PC-9 (cell line): ENCODE data around the gene MYD88. TPM values are rescaled to one million over a fixed set of nuclear protein-coding genes. Genes with fewer than 3 reads are reported as not detected.
A peak's percentile ranks its signal among the peaks of the same experiment; 100 is the strongest.

Experiments used
- BruUV-seq: library from RNA; stranded (reverse); fragments of 400-500 nt; replicated peaks from 2 replicates; lab custom pipeline; 2021; lab: Mats Ljungman, UMichigan
- CTCF ChIA-PET: fragments of 300-600 bp; sonication (Branson Sonifier 250); formaldehyde crosslinking; loops from one replicate; lab custom pipeline; 2022; ENCODE audit warnings: antibody characterized with exemption; lab: Charles Lee
- POLR2A ChIA-PET: fragments of 300-600 bp; sonication (Branson Sonifier 250); formaldehyde crosslinking; loops from one replicate; lab custom pipeline; 2022; ENCODE audit warnings: antibody characterized with exemption; ENCODE audit not compliant: unreplicated experiment; lab: Charles Lee
- DNase-seq, 2 experiments: peaks; one replicate each; pipeline versions ENCODE4 v3.0.0 to v3.0.0-alpha.2; 2015 to 2022; ENCODE audit warnings: mixed read lengths in 1 of 2
- H2AFZ ChIP-seq: fragments of 200-600 bp; sonication (generic); 2 replicates; pipeline ENCODE4 v1.8.1; 2017; ENCODE audit warnings: antibody characterized with exemption
- H3F3A ChIP-seq: fragments of 200-600 bp; sonication (generic); 2 replicates; pipeline ENCODE4 v1.8.1; 2017; ENCODE audit warnings: antibody characterized with exemption, mild to moderate bottlenecking, low read depth; ENCODE audit not compliant: insufficient read depth
- H3K27ac ChIP-seq: fragments of 200-600 bp; sonication (generic); 2 replicates; pipeline ENCODE4 v1.6.1; 2016; ENCODE audit warnings: mixed run types
- H3K27me3 ChIP-seq: fragments of 200-600 bp; sonication (generic); 2 replicates; pipeline ENCODE4 v1.6.1; 2016; ENCODE audit warnings: low read depth, mixed run types; ENCODE audit not compliant: insufficient read depth
- H3K36me3 ChIP-seq: fragments of 200-600 bp; sonication (generic); 2 replicates; pipeline ENCODE4 v1.6.1; 2016; ENCODE audit warnings: low read depth, mixed run types
- H3K4me1 ChIP-seq: fragments of 200-600 bp; sonication (generic); replicated peaks from 2 replicates; pipeline ENCODE4 v1.6.1; 2016; ENCODE audit warnings: mixed run types; ENCODE audit not compliant: insufficient read depth
- H3K4me2 ChIP-seq: fragments of 200-600 bp; sonication (generic); 2 replicates; pipeline ENCODE4 v1.6.1; 2017; ENCODE audit warnings: mixed run types
- H3K4me3 ChIP-seq: fragments of 200-600 bp; sonication (generic); 2 replicates; pipeline ENCODE4 v1.6.1; 2016; ENCODE audit warnings: mixed run types
- H3K79me2 ChIP-seq: fragments of 200-600 bp; sonication (generic); 2 replicates; pipeline ENCODE4 v1.6.1; 2017; ENCODE audit warnings: low read depth, mixed run types
- H3K9me2 ChIP-seq: fragments of 200-600 bp; sonication (generic); 2 replicates; pipeline ENCODE4 v1.8.1; 2017; ENCODE audit warnings: mild to moderate bottlenecking; ENCODE audit not compliant: insufficient read depth
- H3K9me3 ChIP-seq: fragments of 200-600 bp; sonication (generic); 2 replicates; pipeline ENCODE4 v1.8.1; 2016; ENCODE audit warnings: low read depth; ENCODE audit not compliant: insufficient read depth
- H4K20me1 ChIP-seq: fragments of 200-600 bp; sonication (generic); 2 replicates; pipeline ENCODE4 v1.8.1; 2017; ENCODE audit not compliant: insufficient read depth
- CTCF ChIP-seq: fragments of 200-600 bp; sonication (generic); conservative IDR thresholded peaks from 2 replicates; pipeline ENCODE4 v1.6.1; 2017; ENCODE audit warnings: mixed run types, antibody characterized with exemption, mild to moderate bottlenecking, moderate library complexity
- EZH2 ChIP-seq: fragments of 200-600 bp; sonication (generic); IDR thresholded peaks from 2 replicates; pipeline ENCODE4 v1.8.0; 2017; ENCODE audit warnings: antibody characterized with exemption, low read depth
- intact Hi-C: fragments of 100-400 bp; cut with micrococcal nuclease; formaldehyde crosslinking; loops from one replicate; pipeline ENCODE4 v1.10.0; 2022; ENCODE audit not compliant: unreplicated experiment
- total RNA-seq: library from RNA; stranded (reverse); gene quantifications from 2 replicates; pipeline ENCODE4 v1.2.3, GENCODE V29; 2021

MYD88 gene
- total RNA-seq, 1 experiment from 2014 or later = 25.0 TPM

- ChIA-PET POLR2A (interaction anchor here (0.6 kb wide), 1 partner anchor 21 kb away, joined by 4 read pairs; no protein-coding TSS in a partner anchor), CTCF (interaction anchor here (1.5 kb wide), 1 partner anchor 116 kb away, joined by 7 read pairs; no protein-coding TSS in a partner anchor)
- no TSS peak for BruUV-seq
- no peaks in the 10 kb centered on the region for H3K36me3 ChIP-seq
- TF ChIP-seq EZH2 = no peak
- no peak for TF ChIP-seq CTCF
- intact Hi-C loops = loop anchor here (2.0 to 5.0 kb wide), 3 partner anchors 112 to 260 kb away; partner anchors contain the start of gene XYLB
- no peaks in the 10 kb centered on the region for H3K27me3 ChIP-seq
- H3K4me1 ChIP-seq = no peaks in the 10 kb centered on the region
- no peaks in the 10 kb centered on the region for H3K9me2 ChIP-seq
- no peaks in the 10 kb centered on the region for H4K20me1 ChIP-seq
- DNase-seq = no peak
- H3F3A ChIP-seq = no peaks in the 10 kb centered on the region
- H3K4me3 ChIP-seq = no peak overlapping the region
- no peak overlapping the region for H3K27ac ChIP-seq
- no peaks in the 10 kb centered on the region for H3K9me3 ChIP-seq
- no peak overlapping the region for H3K4me2 ChIP-seq
- H2AFZ ChIP-seq = no peak overlapping the region
- no peaks in the 10 kb centered on the region for H3K79me2 ChIP-seq
These were observed 21.2 kb upstream of the MYD88 start for GRCh38 chr3:38117163-38117716.

- Histone ChIP-seq H3K4me1 (no peaks in the 10 kb centered on the region), H3K79me2 (no peaks in the 10 kb centered on the region), H3K4me2 (no peak overlapping the region), H3F3A (no peaks in the 10 kb centered on the region), H4K20me1 (no peaks in the 10 kb centered on the region), H2AFZ (no peak overlapping the region), H3K27me3 (no peaks in the 10 kb centered on the region), H3K36me3 (no peaks in the 10 kb centered on the region), H3K9me3 (no peaks in the 10 kb centered on the region), H3K9me2 (no peaks in the 10 kb centered on the region), H3K27ac (no peak overlapping the region), H3K4me3 (no peak overlapping the region)
- DNase-seq = peak in 1 of 2 experiments; percentile 56
- ChIA-PET POLR2A (interaction anchor here (0.6 kb wide), 1 partner anchor 343 kb away, joined by 4 read pairs; no protein-coding TSS in a partner anchor), CTCF (interaction anchor here (1.5 kb wide), 1 partner anchor 117 kb away, joined by 7 read pairs; no protein-coding TSS in a partner anchor)
- intact Hi-C loops = loop anchor here (1.0 to 5.0 kb wide), 4 partner anchors 113 to 361 kb away; partner anchors contain the start of gene XYLB
- TF ChIP-seq CTCF = peak; percentile 67
- TF ChIP-seq EZH2 = no peak
- BruUV-seq = no TSS peak
These were observed 20.6 kb upstream of the MYD88 start for GRCh38 chr3:38117748-38118420.

GRCh38 chr3:38118421-38119247 is 19.8 kb upstream of the MYD88 start:
- Histone ChIP-seq H3K4me3 (no peak overlapping the region), H4K20me1 (no peaks in the 10 kb centered on the region), H3K27me3 (no peaks in the 10 kb centered on the region), H3K79me2 (no peaks in the 10 kb centered on the region), H3K4me1 (no peaks in the 10 kb centered on the region), H3K9me3 (no peaks in the 10 kb centered on the region), H3K27ac (no peak overlapping the region), H2AFZ (no peak overlapping the region), H3F3A (no peaks in the 10 kb centered on the region), H3K36me3 (no peaks in the 10 kb centered on the region), H3K4me2 (no peak overlapping the region), H3K9me2 (no peaks in the 10 kb centered on the region)
- TF ChIP-seq EZH2 = no peak
- POLR2A ChIA-PET = interaction anchor here (0.6 kb wide), 1 partner anchor 342 kb away, joined by 4 read pairs; no protein-coding TSS in a partner anchor
- DNase-seq = no peak
- intact Hi-C loops = loop anchor here (1.0 to 5.0 kb wide), 3 partner anchors 229 to 361 kb away; partner anchors contain the start of gene XYLB
- BruUV-seq = no TSS peak
- CTCF ChIA-PET = interaction anchor here (0.6 to 1.3 kb wide), 2 partner anchors 95 to 96 kb away, joined by 3 to 7 read pairs; no protein-coding TSS in a partner anchor
